C4-2B (cell line): Measurements from ENCODE around the gene ITGB3.
"Not testable (repeated sequence)": the region's sequence is repeated elsewhere in the genome, so short reads cannot be mapped to it uniquely, and the experiment has no call there.

Source experiments
- CTCF ChIP-seq: fragments of 450-650 bp; conservative IDR thresholded peaks from 2 replicates; pipeline ENCODE4 v1.5.1; 2017; ENCODE audit warnings: mild to moderate bottlenecking
- ZFX ChIP-seq: fragments of 450-650 bp; IDR thresholded peaks from 2 replicates; pipeline ENCODE4 v1.6.1; 2017

GRCh38 chr17:47216821-47217220 is 36.8 kb upstream of the ITGB3 start:
- TF ChIP-seq CTCF, ZFX: not testable (repeated sequence)
